ENCODE data around the gene CAMK1D. TPM values are rescaled to one million over a fixed set of nuclear protein-coding genes. Genes with fewer than 3 reads are reported as not detected.

Gene CAMK1D
- total RNA-seq, 1 donor from 2014 or later, result 6.5 TPM

GRCh38 chr10:12842310-12842709 lies 493.0 kb downstream of the CAMK1D start:
- H3K36me3 Mint-ChIP-seq (ENCODE audit: low read depth), result no peaks in the 10 kb centered on the region
- no peak for TF ChIP-seq CTCF (conservative IDR thresholded peaks at IDR 0.05)
- H3K4me3 Mint-ChIP-seq, result no peak overlapping the region
- no peak for DNase-seq (ENCODE audit: low read depth, low spot score)
- no peaks in the 10 kb centered on the region for H3K9me3 Mint-ChIP-seq
- peaks cover 13% of the 10 kb centered on the region for H3K4me1 Mint-ChIP-seq
- H3K27ac Mint-ChIP-seq (ENCODE audit: unreplicated experiment), result no peak overlapping the region
- H3K27me3 Mint-ChIP-seq (ENCODE audit: low read depth), result no peaks in the 10 kb centered on the region

- Mint-ChIP-seq H3K9me3 (no peaks in the 10 kb centered on the region), H3K27me3 (ENCODE audit: low read depth) (no peaks in the 10 kb centered on the region), H3K36me3 (ENCODE audit: low read depth) (no peaks in the 10 kb centered on the region), H3K27ac (ENCODE audit: unreplicated experiment) (no peak overlapping the region), H3K4me3 (no peak overlapping the region), H3K4me1 (peaks cover 13% of the 10 kb centered on the region)
- TF ChIP-seq CTCF (conservative IDR thresholded peaks at IDR 0.05), result no peak
- DNase-seq (ENCODE audit: low read depth, low spot score), result no peak
Observed at GRCh38 chr10:12843296-12843945, 494.1 kb downstream of the CAMK1D start.

- DNase-seq (ENCODE audit: low read depth, low spot score), result no peak
- Mint-ChIP-seq H3K4me1 (peaks cover 13% of the 10 kb centered on the region), H3K27me3 (ENCODE audit: low read depth) (no peaks in the 10 kb centered on the region), H3K27ac (ENCODE audit: unreplicated experiment) (no peak overlapping the region), H3K9me3 (no peaks in the 10 kb centered on the region), H3K36me3 (ENCODE audit: low read depth) (no peaks in the 10 kb centered on the region), H3K4me3 (no peak overlapping the region)
- TF ChIP-seq CTCF (conservative IDR thresholded peaks at IDR 0.05), result no peak
Observed at GRCh38 chr10:12844811-12845483, 495.6 kb downstream of the CAMK1D start.

GRCh38 chr10:12846718-12847117 lies 497.4 kb downstream of the CAMK1D start:
- peaks cover 3% of the 10 kb centered on the region for H3K9me3 Mint-ChIP-seq

GRCh38 chr10:12847361-12847975 lies 498.1 kb downstream of the CAMK1D start:
- Mint-ChIP-seq H3K4me1 (peaks cover 7% of the 10 kb centered on the region), H3K27me3 (ENCODE audit: low read depth) (no peaks in the 10 kb centered on the region), H3K9me3 (peaks cover 4% of the 10 kb centered on the region), H3K27ac (ENCODE audit: unreplicated experiment) (no peak overlapping the region), H3K4me3 (no peak overlapping the region), H3K36me3 (ENCODE audit: low read depth) (no peaks in the 10 kb centered on the region)
- peak; percentile 40 for TF ChIP-seq CTCF (conservative IDR thresholded peaks at IDR 0.05)
- peak; percentile 16 for DNase-seq (ENCODE audit: low read depth, low spot score)

More at GRCh38 chr10:12846718-12847117, 497.4 kb downstream of the CAMK1D start:
- H3K4me3 Mint-ChIP-seq, result no peak overlapping the region
- H3K27me3 Mint-ChIP-seq (ENCODE audit: low read depth), result no peaks in the 10 kb centered on the region
- H3K4me1 Mint-ChIP-seq, result peaks cover 7% of the 10 kb centered on the region
- no peak overlapping the region for H3K27ac Mint-ChIP-seq (ENCODE audit: unreplicated experiment)
- no peaks in the 10 kb centered on the region for H3K36me3 Mint-ChIP-seq (ENCODE audit: low read depth)
- TF ChIP-seq CTCF (conservative IDR thresholded peaks at IDR 0.05), result no peak
- DNase-seq (ENCODE audit: low read depth, low spot score), result no peak

Data from neural crest cell (in vitro differentiated cells).